Hematopoietic multipotent progenitor cell treated with erythropoietin and hydrocortisone succinate and interleukin-3 and kit ligand, for 4 days (in vitro differentiated cells): Measurements from ENCODE around the gene MYOT.

ENCODE experiments used
- DNase-seq: peaks from one replicate; pipeline ENCODE4 v3.0.0-alpha.2; 2015

The MYOT gene

GRCh38 chr5:137902408-137903133 lies 34.9 kb downstream of the MYOT start:
- no peak for DNase-seq

GRCh38 chr5:137914758-137915157 lies 47.1 kb downstream of the MYOT start:
- DNase-seq: no peak

- DNase-seq: no peak
These were observed 49.3 kb downstream of the MYOT start for GRCh38 chr5:137916923-137917322.

GRCh38 chr5:137921931-137922330 lies 54.3 kb downstream of the MYOT start:
- DNase-seq: peak; percentile 45

GRCh38 chr5:137923856-137924255 lies 56.2 kb downstream of the MYOT start:
- peak; percentile 11 for DNase-seq

- DNase-seq: no peak
These were observed 65.1 kb downstream of the MYOT start for GRCh38 chr5:137932800-137933199.

GRCh38 chr5:137933491-137933911 lies 65.8 kb downstream of the MYOT start:
- DNase-seq: no peak

- no peak for DNase-seq
These were observed 67.5 kb downstream of the MYOT start for GRCh38 chr5:137935190-137935589.

- DNase-seq: peak; percentile 6
These were observed 68.0 kb downstream of the MYOT start for GRCh38 chr5:137935694-137936093.
